Urothelium cell line (cell line): Measurements from ENCODE around the gene LRSAM1.
A peak's percentile ranks its signal among the peaks of the same experiment; 100 is the strongest.
"Not testable (repeated sequence)": the region's sequence is repeated elsewhere in the genome, so short reads cannot be mapped to it uniquely, and the experiment has no call there.

Experiments
- DNase-seq: peaks from one replicate; pipeline ENCODE4 v3.0.0; 2011; ENCODE audit warnings: low spot score, mixed read lengths
- FAIRE-seq: peaks from 2 replicates; lab custom pipeline; 2011; peaks lifted over from hg19 to GRCh38; lab: Jason Lieb, UNC

LRSAM1 gene

GRCh38 chr9:127455324-127455992 is 4.1 kb downstream of the LRSAM1 start:
- FAIRE-seq: no peak
- DNase-seq: peak; percentile 41

GRCh38 chr9:127457191-127457878 is 6.0 kb downstream of the LRSAM1 start:
- DNase-seq (no peak), FAIRE-seq (no peak)

- FAIRE-seq (no peak), DNase-seq (no peak)
These were observed 7.6 kb downstream of the LRSAM1 start for GRCh38 chr9:127458921-127459320.

GRCh38 chr9:127463382-127463781 is 12.1 kb downstream of the LRSAM1 start:
- FAIRE-seq: no peak
- DNase-seq: no peak

- no peak for DNase-seq
These were observed 12.6 kb downstream of the LRSAM1 start for GRCh38 chr9:127463911-127464310.

GRCh38 chr9:127466407-127466917 is 15.2 kb downstream of the LRSAM1 start:
- not testable (repeated sequence) for FAIRE-seq, DNase-seq

More at GRCh38 chr9:127463911-127464310, 12.6 kb downstream of the LRSAM1 start:
- no peak for FAIRE-seq

- FAIRE-seq: no peak
These were observed 16.3 kb downstream of the LRSAM1 start for GRCh38 chr9:127467621-127468020.

GRCh38 chr9:127470662-127471061 is 19.4 kb downstream of the LRSAM1 start:
- DNase-seq (no peak), FAIRE-seq (no peak)

More at GRCh38 chr9:127467621-127468020, 16.3 kb downstream of the LRSAM1 start:
- no peak for DNase-seq

- no peak for FAIRE-seq
These were observed 22.2 kb downstream of the LRSAM1 start for GRCh38 chr9:127473501-127473900.

GRCh38 chr9:127473932-127474331 is 22.6 kb downstream of the LRSAM1 start:
- FAIRE-seq (no peak), DNase-seq (no peak)

More at GRCh38 chr9:127473501-127473900, 22.2 kb downstream of the LRSAM1 start:
- DNase-seq: no peak

GRCh38 chr9:127474592-127474991 is 23.3 kb downstream of the LRSAM1 start:
- no peak for FAIRE-seq
- DNase-seq: no peak

- DNase-seq (no peak), FAIRE-seq (no peak)
These were observed 28.3 kb downstream of the LRSAM1 start for GRCh38 chr9:127479507-127480081.

GRCh38 chr9:127482662-127483061 is 31.4 kb downstream of the LRSAM1 start:
- FAIRE-seq (no peak), DNase-seq (no peak)

- DNase-seq (no peak), FAIRE-seq (no peak)
These were observed 34.7 kb downstream of the LRSAM1 start for GRCh38 chr9:127485995-127486394.

- FAIRE-seq (no peak), DNase-seq (no peak)
These were observed 37.6 kb downstream of the LRSAM1 start for GRCh38 chr9:127488946-127489345.

- FAIRE-seq: no peak
- DNase-seq: no peak
These were observed 38.3 kb downstream of the LRSAM1 start for GRCh38 chr9:127489471-127490115.

GRCh38 chr9:127490535-127491230 is 39.4 kb downstream of the LRSAM1 start:
- no peak for FAIRE-seq
- no peak for DNase-seq

- no peak for FAIRE-seq
- no peak for DNase-seq
These were observed 40.2 kb downstream of the LRSAM1 start for GRCh38 chr9:127491516-127491915.

GRCh38 chr9:127492616-127493015 is 41.3 kb downstream of the LRSAM1 start:
- FAIRE-seq (no peak), DNase-seq (no peak)

GRCh38 chr9:127493592-127494303 is 42.4 kb downstream of the LRSAM1 start:
- no peak for FAIRE-seq
- DNase-seq: no peak
